ENCODE measurements around the gene TMEM53. TPM values are rescaled to one million over a fixed set of nuclear protein-coding genes. Genes with fewer than 3 reads are reported as not detected.
"Not testable (repeated sequence)": the region's sequence is repeated elsewhere in the genome, so short reads cannot be mapped to it uniquely, and the experiment has no call there.

TMEM53 gene
- total and polyA plus RNA-seq, 11 donors, result 8.5 to 20.0 (median 12.5) TPM

DNA sequence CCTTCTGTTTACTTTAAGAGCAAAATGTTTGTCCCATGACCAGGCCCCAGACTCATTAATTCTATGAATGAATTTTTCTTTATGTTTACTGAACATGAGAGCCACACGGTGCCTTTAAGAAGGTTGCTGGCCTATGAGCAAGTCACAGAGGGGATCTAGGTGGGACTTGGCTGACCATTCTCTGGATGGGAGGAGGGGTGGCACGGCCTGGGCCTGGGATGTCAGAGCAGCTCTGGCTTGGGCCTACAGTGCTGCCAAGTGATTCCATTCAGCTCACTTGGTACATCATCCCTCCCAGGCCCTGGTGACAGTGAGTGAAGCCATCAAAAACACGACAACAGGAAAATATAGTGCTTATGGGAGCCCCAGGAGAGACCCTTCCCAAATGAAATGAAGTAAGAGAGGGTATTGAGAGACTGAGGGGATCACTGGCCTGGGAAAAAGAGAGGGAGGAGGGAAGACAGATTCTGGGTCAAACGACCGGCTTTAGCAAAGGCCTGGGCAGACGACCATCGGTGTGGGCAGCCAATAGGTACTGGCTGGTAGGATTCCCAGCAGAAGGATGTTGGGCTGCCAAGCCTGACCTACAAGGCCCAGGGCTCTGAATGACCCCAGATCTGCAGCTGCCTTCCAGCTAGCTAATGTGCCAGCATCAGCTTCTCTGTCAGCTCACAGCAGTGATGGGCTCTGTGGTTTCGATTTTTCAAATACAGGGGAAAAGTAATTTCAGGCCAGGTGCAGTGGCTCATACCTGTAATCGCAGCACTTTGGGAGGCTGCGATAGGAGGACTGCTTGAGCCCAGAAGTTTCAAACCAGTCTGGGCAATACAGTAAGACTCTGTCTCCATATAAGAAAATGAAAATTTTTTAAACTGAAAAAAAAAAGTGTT lies 3.3 kb downstream of the TMEM53 start:
- no peak for DNase-seq
- no peaks in the 10 kb centered on the region for H3K9me3 ChIP-seq
- peaks cover 0 to 6% (median 0%) of the 10 kb centered on the region in 9 donors for H3K36me3 ChIP-seq
- no peak for ATAC-seq
- 91 to 95% (median 93%) methylated on average over 10 of the region's 10 CpGs for WGBS, 4 donors
- H3K4me3 ChIP-seq, result no peak overlapping the region
- intact Hi-C loops (cut with DNase I), result loop anchor here in 1 of 10 donors (1.0 to 10.0 kb wide), 2 partner anchors 17 to 64 kb away; partner anchors contain the start of genes KIF2C and RNU5D-1
- no peaks in the 10 kb centered on the region for H3K27me3 ChIP-seq
- TF ChIP-seq, protein P1, sequence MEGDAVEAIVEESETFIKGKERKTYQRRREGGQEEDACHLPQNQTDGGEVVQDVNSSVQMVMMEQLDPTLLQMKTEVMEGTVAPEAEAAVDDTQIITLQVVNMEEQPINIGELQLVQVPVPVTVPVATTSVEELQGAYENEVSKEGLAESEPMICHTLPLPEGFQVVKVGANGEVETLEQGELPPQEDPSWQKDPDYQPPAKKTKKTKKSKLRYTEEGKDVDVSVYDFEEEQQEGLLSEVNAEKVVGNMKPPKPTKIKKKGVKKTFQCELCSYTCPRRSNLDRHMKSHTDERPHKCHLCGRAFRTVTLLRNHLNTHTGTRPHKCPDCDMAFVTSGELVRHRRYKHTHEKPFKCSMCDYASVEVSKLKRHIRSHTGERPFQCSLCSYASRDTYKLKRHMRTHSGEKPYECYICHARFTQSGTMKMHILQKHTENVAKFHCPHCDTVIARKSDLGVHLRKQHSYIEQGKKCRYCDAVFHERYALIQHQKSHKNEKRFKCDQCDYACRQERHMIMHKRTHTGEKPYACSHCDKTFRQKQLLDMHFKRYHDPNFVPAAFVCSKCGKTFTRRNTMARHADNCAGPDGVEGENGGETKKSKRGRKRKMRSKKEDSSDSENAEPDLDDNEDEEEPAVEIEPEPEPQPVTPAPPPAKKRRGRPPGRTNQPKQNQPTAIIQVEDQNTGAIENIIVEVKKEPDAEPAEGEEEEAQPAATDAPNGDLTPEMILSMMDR (IDR thresholded peaks at IDR 0.05), result no peak
- no peak for TF ChIP-seq POLR2A (IDR thresholded peaks at IDR 0.05)
- no peak overlapping the region for H3K27ac ChIP-seq
- peaks cover 0 to 44% (median 21%) of the 10 kb centered on the region in 12 donors for H3K4me1 ChIP-seq

- H3K27ac ChIP-seq; DNase-seq; H3K4me3 ChIP-seq; H3K9me3 ChIP-seq; H3K27me3 ChIP-seq; ATAC-seq; intact Hi-C loops (cut with DNase I); H3K36me3 ChIP-seq: not testable (repeated sequence)
- WGBS, 4 donors, result 88 to 98% (median 93%) methylated on average over 1 of the region's 1 CpG
- H3K4me1 ChIP-seq, result peaks cover 0 to 19% (median under 1%) of the 10 kb centered on the region in 12 donors
These were observed 7.6 kb downstream of the TMEM53 start for GRCh38 chr1:44666719-44667118.

DNA sequence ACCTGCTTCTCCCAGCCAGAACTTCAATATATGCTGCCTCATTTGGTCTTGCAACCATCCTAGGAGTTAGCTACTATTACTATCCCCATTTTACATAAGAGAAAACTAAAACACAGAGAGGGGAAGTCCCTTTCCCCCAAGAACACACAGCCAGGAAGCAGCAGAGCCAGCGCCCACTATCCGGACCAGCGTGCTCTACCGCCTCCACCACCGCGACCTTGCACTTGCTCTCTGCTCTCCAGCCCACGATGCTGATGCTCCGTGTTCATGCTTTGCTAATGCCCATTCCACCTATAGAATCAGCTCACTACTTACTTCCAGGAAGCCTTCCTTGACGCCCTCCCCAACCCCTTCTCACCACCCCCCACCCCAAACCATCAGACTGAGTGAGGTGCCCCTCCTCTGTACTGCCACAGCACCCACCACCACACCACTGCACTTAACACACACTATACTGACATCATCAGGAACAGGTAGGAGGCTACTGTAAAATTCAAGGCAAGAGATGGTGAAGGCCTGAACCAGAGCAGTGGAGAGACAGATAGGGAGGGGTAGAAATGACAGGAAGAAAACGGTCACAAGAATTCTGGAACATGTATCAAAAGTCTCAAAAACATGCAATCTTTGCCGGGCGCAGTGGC lies 9.4 kb downstream of the TMEM53 start:
- H3K4me3 ChIP-seq, result no peak overlapping the region
- peaks cover 0 to 10% (median 1%) of the 10 kb centered on the region in 12 donors for H3K4me1 ChIP-seq
- TF ChIP-seq, protein P1 (IDR thresholded peaks at IDR 0.05), result no peak
- no peak for TF ChIP-seq POLR2A (IDR thresholded peaks at IDR 0.05)
- no peaks in the 10 kb centered on the region for H3K27me3 ChIP-seq
- no peaks in the 10 kb centered on the region for H3K9me3 ChIP-seq
- H3K27ac ChIP-seq, result no peak overlapping the region
- peaks cover 0 to 6% (median 0%) of the 10 kb centered on the region in 9 donors for H3K36me3 ChIP-seq
- no peak for DNase-seq
- 76 to 90% (median 80%) methylated on average over 12 of the region's 12 CpGs for WGBS, 4 donors
- no peak for ATAC-seq
- intact Hi-C loops (cut with DNase I), result no loop called here

- TF ChIP-seq, protein P1 (IDR thresholded peaks at IDR 0.05), result no peak
- TF ChIP-seq POLR2A (IDR thresholded peaks at IDR 0.05), result no peak
- H3K9me3 ChIP-seq, result no peaks in the 10 kb centered on the region
- H3K4me1 ChIP-seq, result peaks cover 0 to 10% (median 1%) of the 10 kb centered on the region in 12 donors
- DNase-seq (no peak), ATAC-seq (no peak)
- 91 to 96% (median 94%) methylated on average over 5 of the region's 5 CpGs for WGBS, 4 donors
- intact Hi-C loops (cut with DNase I), result no loop called here
- no peaks in the 10 kb centered on the region for H3K36me3 ChIP-seq
- H3K27me3 ChIP-seq, result no peaks in the 10 kb centered on the region
- H3K4me3 ChIP-seq, result no peak overlapping the region
- H3K27ac ChIP-seq, result no peak overlapping the region
These were observed 10.9 kb downstream of the TMEM53 start for GRCh38 chr1:44663417-44663816.

All from heart left ventricle (tissue), 16 donors.